SK-N-SH treated with all-trans-retinoic acid at 6 μM for 48 hours (cell line): ENCODE data around the gene SCN1B.

Experiments used
- ATAC-seq: fragments of 200-7000 bp; cut with Tn5 transposase; 3 replicates; pipeline ENCODE4 v1.9.1; 2020; ENCODE audit warnings: mild to moderate bottlenecking, moderate library complexity
- ARNTL ChIP-seq: fragments of 450-650 bp; formaldehyde crosslinking; IDR thresholded peaks from 2 replicates; pipeline ENCODE4 v1.5.0; 2020; ENCODE audit warnings: low read depth, mild to moderate bottlenecking, moderate library complexity, borderline replicate concordance
- BACH2 ChIP-seq: fragments of 250-450 bp; sonication (Bioruptor Pico); IDR thresholded peaks from 2 replicates; pipeline ENCODE4 v1.9.0; 2021; ENCODE audit warnings: mild to moderate bottlenecking, borderline replicate concordance
- CSDC2 ChIP-seq: fragments of 250-450 bp; sonication (Bioruptor Pico); IDR thresholded peaks from 2 replicates; pipeline ENCODE4 v1.5.0; 2020; ENCODE audit warnings: mild to moderate bottlenecking, moderate library complexity
- CSRNP3 ChIP-seq: fragments of 250-450 bp; sonication (Bioruptor Pico); IDR thresholded peaks from 2 replicates; pipeline ENCODE4 v1.5.1; 2021; ENCODE audit warnings: mild to moderate bottlenecking, moderate library complexity
- GLIS3 ChIP-seq: fragments of 250-450 bp; sonication (Bioruptor Pico); IDR thresholded peaks from 2 replicates; pipeline ENCODE4 v1.5.0; 2020; ENCODE audit warnings: mild to moderate bottlenecking, moderate library complexity
- ISL1 ChIP-seq: fragments of 250-450 bp; sonication (Bioruptor Pico); IDR thresholded peaks from 2 replicates; pipeline ENCODE4 v2.1.2; 2022; ENCODE audit warnings: mild to moderate bottlenecking, moderate library complexity
- OSR1 ChIP-seq: fragments of 250-450 bp; sonication (Bioruptor Pico); IDR thresholded peaks from 2 replicates; pipeline ENCODE4 v1.8.0; 2022; ENCODE audit warnings: moderate library complexity, mild to moderate bottlenecking, inconsistent platforms
- PATZ1 ChIP-seq: fragments of 250-450 bp; sonication (Bioruptor Pico); IDR thresholded peaks from 2 replicates; pipeline ENCODE4 v1.8.0; 2020; ENCODE audit warnings: mild to moderate bottlenecking, moderate library complexity, borderline replicate concordance
- POU6F1 ChIP-seq: fragments of 250-450 bp; sonication (Bioruptor Pico); IDR thresholded peaks from 2 replicates; pipeline ENCODE4 v1.8.0; 2021; ENCODE audit warnings: low read depth, mild to moderate bottlenecking, moderate library complexity, borderline replicate concordance
- RARB ChIP-seq: fragments of 250-450 bp; sonication (Bioruptor Pico); IDR thresholded peaks from 2 replicates; pipeline ENCODE4 v1.8.0; 2021; ENCODE audit warnings: mild to moderate bottlenecking, moderate library complexity
- TCF4 ChIP-seq: fragments of 250-450 bp; sonication (Bioruptor Pico); IDR thresholded peaks from 2 replicates; pipeline ENCODE4 v1.8.0; 2021; ENCODE audit warnings: mild to moderate bottlenecking, moderate library complexity, borderline replicate concordance
- TOX ChIP-seq: fragments of 250-450 bp; sonication (Bioruptor Pico); IDR thresholded peaks from 2 replicates; pipeline ENCODE4 v1.8.0; 2021; ENCODE audit warnings: mild to moderate bottlenecking, moderate library complexity, borderline replicate concordance
- TSHZ2 ChIP-seq: fragments of 250-450 bp; sonication (Bioruptor Pico); IDR thresholded peaks from 2 replicates; pipeline ENCODE4 v1.5.0; 2020; ENCODE audit warnings: mild to moderate bottlenecking, moderate library complexity
- ZC3H10 ChIP-seq: fragments of 250-450 bp; sonication (Bioruptor Pico); IDR thresholded peaks from 2 replicates; pipeline ENCODE4 v1.5.1; 2021; ENCODE audit warnings: mild to moderate bottlenecking, moderate library complexity
- ZFP3 ChIP-seq: fragments of 250-450 bp; sonication (Bioruptor Pico); IDR thresholded peaks from 2 replicates; pipeline ENCODE4 v1.5.0; 2020; ENCODE audit warnings: mild to moderate bottlenecking, moderate library complexity
- ZNF70 ChIP-seq: fragments of 450-650 bp; formaldehyde crosslinking; IDR thresholded peaks from 2 replicates; pipeline ENCODE4 v1.5.0; 2020; ENCODE audit warnings: mild to moderate bottlenecking, moderate library complexity
- ZNF8 ChIP-seq: fragments of 450-650 bp; formaldehyde crosslinking; IDR thresholded peaks from 2 replicates; pipeline ENCODE4 v1.5.0; 2020; ENCODE audit warnings: mild to moderate bottlenecking, moderate library complexity

Gene SCN1B

GRCh38 chr19:35042056-35042730, 11.9 kb downstream of the SCN1B start:
- TF ChIP-seq PATZ1 (no peak), ZNF70 (CRISPR knock-in tag) (no peak), OSR1 (CRISPR knock-in tag) (no peak), GLIS3 (CRISPR knock-in tag) (no peak), TCF4 (no peak)
- no peak for ATAC-seq

- ATAC-seq = no peak
- TF ChIP-seq ZFP3 (CRISPR knock-in tag) (no peak), RARB (CRISPR knock-in tag) (no peak), CSRNP3 (CRISPR knock-in tag) (no peak), ZC3H10 (CRISPR knock-in tag) (no peak), ZNF8 (CRISPR knock-in tag) (no peak), BACH2 (CRISPR knock-in tag) (no peak), OSR1 (CRISPR knock-in tag) (no peak), ISL1 (CRISPR knock-in tag) (no peak), TCF4 (no peak), POU6F1 (CRISPR knock-in tag) (no peak), CSDC2 (no peak), ARNTL (no peak), ZNF70 (CRISPR knock-in tag) (no peak)
Measured at GRCh38 chr19:35042954-35043604, 12.8 kb downstream of the SCN1B start.

- no peak for ATAC-seq
- TF ChIP-seq TSHZ2 (CRISPR knock-in tag) (no peak), TOX (no peak)
Measured at GRCh38 chr19:35043906-35044305, 13.6 kb downstream of the SCN1B start.

GRCh38 chr19:35044317-35045117, 14.2 kb downstream of the SCN1B start:
- peak; percentile 63 for ATAC-seq
- TF ChIP-seq RARB (CRISPR knock-in tag) = no peak
